OCI-LY3 (cell line): Measurements from ENCODE around the gene SMAD4.

Source experiments
- CTCF ChIP-seq: fragments of 200-600, 300-600 bp; sonication (generic); IDR thresholded peaks from 2 replicates; pipeline ENCODE4 v1.5.1; 2014; ENCODE audit warnings: antibody characterized with exemption, low read length, low read depth
- EZH2phosphoT487 ChIP-seq: fragments of 200-600 bp; shearing (Covaris generic); IDR thresholded peaks from 2 replicates; pipeline ENCODE4 v1.6.1; 2018; ENCODE audit warnings: antibody characterized with exemption, mixed run types, low read depth

GRCh38 chr18:51066273-51066672, 36.3 kb downstream of the SMAD4 start:
- TF ChIP-seq CTCF: no peak
- no peak for TF ChIP-seq EZH2phosphoT487
